ENCODE measurements around the gene AK1. TPM values are rescaled to one million over a fixed set of nuclear protein-coding genes. Genes with fewer than 3 reads are reported as not detected.

Gene AK1
- total RNA-seq, 1 experiment from 2014 or later: 84.5 TPM

DNA sequence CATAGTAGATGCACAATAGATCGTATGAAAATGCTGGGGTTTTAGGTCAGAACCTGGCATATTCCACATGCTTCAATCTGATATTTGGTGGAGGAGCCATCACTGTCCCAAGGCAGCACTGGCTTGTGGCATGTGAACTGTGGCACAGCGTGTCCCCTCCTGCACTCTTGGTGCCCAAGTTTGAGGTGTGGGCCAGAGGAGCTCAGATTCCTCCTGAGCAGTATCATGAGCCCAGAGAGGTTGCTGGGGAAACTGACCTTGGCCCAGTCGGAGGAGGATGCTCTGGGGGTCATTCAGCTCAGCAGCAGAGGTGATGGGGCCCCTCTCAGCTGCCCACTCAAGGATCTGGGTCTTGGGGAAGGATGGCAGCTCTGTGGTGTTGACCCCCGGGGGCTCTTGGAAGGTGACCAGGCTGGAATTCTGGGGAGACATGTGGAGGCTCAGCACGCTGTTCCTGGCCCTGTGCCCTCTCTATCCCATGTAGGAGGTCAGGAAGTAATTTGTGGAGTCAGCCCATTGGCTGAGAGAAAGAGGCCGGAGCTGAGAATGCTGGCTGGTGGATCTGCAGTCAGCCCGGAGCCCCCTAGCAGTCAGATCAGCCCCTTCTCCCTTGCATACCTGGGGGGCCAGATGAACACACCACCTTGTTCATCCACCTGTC, 51.1 kb downstream of the AK1 start:
- Histone ChIP-seq H3K4me1 (replicated peaks; ENCODE audit: insufficient read depth) (no peaks in the 10 kb centered on the region), H3K4me2 (no peak overlapping the region), H3K36me3 (ENCODE audit: low read depth) (no peaks in the 10 kb centered on the region), H3K9me3 (ENCODE audit: insufficient read depth, low read depth) (no peaks in the 10 kb centered on the region), H4K20me1 (ENCODE audit: insufficient read depth) (no peaks in the 10 kb centered on the region), H3K27me3 (ENCODE audit: insufficient read depth, low read depth) (no peaks in the 10 kb centered on the region), H3K4me3 (no peak overlapping the region), H3F3A (ENCODE audit: insufficient read depth, low read depth) (peaks cover 22% of the 10 kb centered on the region; the same call in 1 of the 2 replicates), H3K27ac (no peak overlapping the region), H3K79me2 (ENCODE audit: low read depth) (no peaks in the 10 kb centered on the region), H3K9me2 (ENCODE audit: insufficient read depth) (no peaks in the 10 kb centered on the region), H2AFZ (no peak overlapping the region)
- no peak for DNase-seq
- TF ChIP-seq, protein P1, sequence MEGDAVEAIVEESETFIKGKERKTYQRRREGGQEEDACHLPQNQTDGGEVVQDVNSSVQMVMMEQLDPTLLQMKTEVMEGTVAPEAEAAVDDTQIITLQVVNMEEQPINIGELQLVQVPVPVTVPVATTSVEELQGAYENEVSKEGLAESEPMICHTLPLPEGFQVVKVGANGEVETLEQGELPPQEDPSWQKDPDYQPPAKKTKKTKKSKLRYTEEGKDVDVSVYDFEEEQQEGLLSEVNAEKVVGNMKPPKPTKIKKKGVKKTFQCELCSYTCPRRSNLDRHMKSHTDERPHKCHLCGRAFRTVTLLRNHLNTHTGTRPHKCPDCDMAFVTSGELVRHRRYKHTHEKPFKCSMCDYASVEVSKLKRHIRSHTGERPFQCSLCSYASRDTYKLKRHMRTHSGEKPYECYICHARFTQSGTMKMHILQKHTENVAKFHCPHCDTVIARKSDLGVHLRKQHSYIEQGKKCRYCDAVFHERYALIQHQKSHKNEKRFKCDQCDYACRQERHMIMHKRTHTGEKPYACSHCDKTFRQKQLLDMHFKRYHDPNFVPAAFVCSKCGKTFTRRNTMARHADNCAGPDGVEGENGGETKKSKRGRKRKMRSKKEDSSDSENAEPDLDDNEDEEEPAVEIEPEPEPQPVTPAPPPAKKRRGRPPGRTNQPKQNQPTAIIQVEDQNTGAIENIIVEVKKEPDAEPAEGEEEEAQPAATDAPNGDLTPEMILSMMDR (conservative IDR thresholded peaks at IDR 0.05): no peak
- TF ChIP-seq EZH2 (IDR thresholded peaks at IDR 0.05; ENCODE audit: low read depth): no peak
- ChIA-PET POLR2A (ENCODE audit: unreplicated experiment) (no interaction called here), CTCF (no interaction called here)
- no TSS peak for BruUV-seq (replicated peaks)
- intact Hi-C loops (cut with micrococcal nuclease; ENCODE audit: unreplicated experiment): no loop called here

DNA sequence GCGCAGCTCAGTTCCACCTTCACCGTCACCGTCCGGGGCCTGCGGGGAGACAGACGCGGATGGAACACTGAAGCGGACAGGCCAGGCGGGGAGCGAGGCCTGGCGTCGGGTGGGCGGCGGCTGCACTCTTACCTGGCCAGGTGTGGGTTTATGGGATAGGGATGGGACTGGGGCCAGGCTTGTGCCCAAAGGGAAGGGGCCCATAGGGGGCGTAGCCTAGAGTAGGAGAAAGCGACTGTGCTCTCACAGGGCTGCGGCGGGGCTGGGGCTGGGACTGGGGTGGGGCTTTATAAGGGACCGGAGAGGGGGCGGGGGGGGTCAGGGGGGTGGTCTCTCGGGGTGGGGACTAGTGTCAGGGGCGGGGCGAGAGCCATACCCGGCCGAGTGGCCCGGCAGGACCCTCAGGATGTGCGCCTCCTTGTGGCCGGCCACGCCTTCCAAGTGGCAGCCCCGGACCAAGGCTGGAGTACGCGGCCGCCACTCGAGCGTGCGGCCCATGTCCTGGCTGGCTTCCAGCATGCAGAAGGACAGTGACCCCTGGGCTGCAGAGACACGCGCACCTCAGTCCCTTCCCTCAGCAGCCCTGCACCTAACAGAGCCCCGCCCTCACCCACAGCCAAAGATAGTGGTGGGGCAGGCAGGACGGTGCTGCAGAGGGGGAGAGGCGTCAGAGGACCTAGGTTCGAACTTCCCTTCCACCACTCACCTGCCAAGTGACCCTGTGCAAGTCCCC, 52.0 kb downstream of the AK1 start:
- no peak overlapping the region for H3K27ac ChIP-seq
- no peak for DNase-seq
- no TSS peak for BruUV-seq (replicated peaks)
- TF ChIP-seq, protein P1 (conservative IDR thresholded peaks at IDR 0.05): no peak
- no peak for TF ChIP-seq EZH2 (IDR thresholded peaks at IDR 0.05; ENCODE audit: low read depth)
- H3K4me3 ChIP-seq: no peak overlapping the region
- CTCF ChIA-PET: no interaction called here
- no peaks in the 10 kb centered on the region for H3K9me2 ChIP-seq (ENCODE audit: insufficient read depth)
- no peak overlapping the region for H3K4me2 ChIP-seq
- H2AFZ ChIP-seq: no peak overlapping the region
- peaks cover 29% of the 10 kb centered on the region; the same call in 1 of the 2 replicates for H3F3A ChIP-seq (ENCODE audit: insufficient read depth, low read depth)
- no peaks in the 10 kb centered on the region for H3K9me3 ChIP-seq (ENCODE audit: insufficient read depth, low read depth)
- no peaks in the 10 kb centered on the region for H4K20me1 ChIP-seq (ENCODE audit: insufficient read depth)
- POLR2A ChIA-PET (ENCODE audit: unreplicated experiment): no interaction called here
- no peaks in the 10 kb centered on the region for H3K79me2 ChIP-seq (ENCODE audit: low read depth)
- H3K36me3 ChIP-seq (ENCODE audit: low read depth): no peaks in the 10 kb centered on the region
- H3K27me3 ChIP-seq (ENCODE audit: insufficient read depth, low read depth): no peaks in the 10 kb centered on the region
- intact Hi-C loops (cut with micrococcal nuclease; ENCODE audit: unreplicated experiment): no loop called here
- no peaks in the 10 kb centered on the region for H3K4me1 ChIP-seq (replicated peaks; ENCODE audit: insufficient read depth)

DNA sequence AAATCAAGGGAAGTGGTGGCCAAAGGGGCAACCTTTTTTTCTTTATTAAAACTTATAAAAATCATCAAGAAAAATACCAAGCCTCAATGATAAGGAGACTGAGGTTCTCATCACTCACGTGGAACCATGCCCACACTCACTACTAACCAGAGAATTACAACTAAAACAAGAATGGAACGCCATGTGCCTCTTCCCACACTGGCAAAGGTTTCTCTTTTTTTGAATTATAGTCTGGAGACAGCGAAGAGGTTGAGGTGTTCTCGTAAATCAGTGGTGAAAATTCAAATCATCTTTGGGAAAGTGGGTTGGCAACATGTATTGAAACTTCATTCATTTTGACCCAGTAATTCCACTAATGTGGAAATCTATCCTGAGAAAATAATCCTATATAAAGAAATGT, 55.4 kb downstream of the AK1 start:
- H3K36me3 ChIP-seq (ENCODE audit: low read depth): no peaks in the 10 kb centered on the region
- no peak overlapping the region for H3K27ac ChIP-seq
- CTCF ChIA-PET: no interaction called here
- H3K79me2 ChIP-seq (ENCODE audit: low read depth): no peaks in the 10 kb centered on the region
- no peak for DNase-seq
- H3K9me2 ChIP-seq (ENCODE audit: insufficient read depth): no peaks in the 10 kb centered on the region
- H2AFZ ChIP-seq: no peak overlapping the region
- H3K4me1 ChIP-seq (replicated peaks; ENCODE audit: insufficient read depth): no peaks in the 10 kb centered on the region
- TF ChIP-seq, protein P1 (conservative IDR thresholded peaks at IDR 0.05): no peak
- TF ChIP-seq EZH2 (IDR thresholded peaks at IDR 0.05; ENCODE audit: low read depth): no peak
- no TSS peak for BruUV-seq (replicated peaks)
- no peaks in the 10 kb centered on the region for H3K9me3 ChIP-seq (ENCODE audit: insufficient read depth, low read depth)
- peaks cover 29% of the 10 kb centered on the region; the same call in 1 of the 2 replicates for H3F3A ChIP-seq (ENCODE audit: insufficient read depth, low read depth)
- no peak overlapping the region for H3K4me3 ChIP-seq
- intact Hi-C loops (cut with micrococcal nuclease; ENCODE audit: unreplicated experiment): no loop called here
- no peaks in the 10 kb centered on the region for H4K20me1 ChIP-seq (ENCODE audit: insufficient read depth)
- no peak overlapping the region for H3K4me2 ChIP-seq
- H3K27me3 ChIP-seq (ENCODE audit: insufficient read depth, low read depth): no peaks in the 10 kb centered on the region
- POLR2A ChIA-PET (ENCODE audit: unreplicated experiment): no interaction called here

All from PC-9 (cell line).